ENCODE results near the gene ERAL1. TPM values are rescaled to one million over a fixed set of nuclear protein-coding genes. Genes with fewer than 3 reads are reported as not detected.

Gene ERAL1
- total and polyA plus RNA-seq, 2 of the 13 experiments (the other 11 are each of a cell fraction or from before 2014, with no cell fraction given): 46.9 to 72.2 TPM

DNA sequence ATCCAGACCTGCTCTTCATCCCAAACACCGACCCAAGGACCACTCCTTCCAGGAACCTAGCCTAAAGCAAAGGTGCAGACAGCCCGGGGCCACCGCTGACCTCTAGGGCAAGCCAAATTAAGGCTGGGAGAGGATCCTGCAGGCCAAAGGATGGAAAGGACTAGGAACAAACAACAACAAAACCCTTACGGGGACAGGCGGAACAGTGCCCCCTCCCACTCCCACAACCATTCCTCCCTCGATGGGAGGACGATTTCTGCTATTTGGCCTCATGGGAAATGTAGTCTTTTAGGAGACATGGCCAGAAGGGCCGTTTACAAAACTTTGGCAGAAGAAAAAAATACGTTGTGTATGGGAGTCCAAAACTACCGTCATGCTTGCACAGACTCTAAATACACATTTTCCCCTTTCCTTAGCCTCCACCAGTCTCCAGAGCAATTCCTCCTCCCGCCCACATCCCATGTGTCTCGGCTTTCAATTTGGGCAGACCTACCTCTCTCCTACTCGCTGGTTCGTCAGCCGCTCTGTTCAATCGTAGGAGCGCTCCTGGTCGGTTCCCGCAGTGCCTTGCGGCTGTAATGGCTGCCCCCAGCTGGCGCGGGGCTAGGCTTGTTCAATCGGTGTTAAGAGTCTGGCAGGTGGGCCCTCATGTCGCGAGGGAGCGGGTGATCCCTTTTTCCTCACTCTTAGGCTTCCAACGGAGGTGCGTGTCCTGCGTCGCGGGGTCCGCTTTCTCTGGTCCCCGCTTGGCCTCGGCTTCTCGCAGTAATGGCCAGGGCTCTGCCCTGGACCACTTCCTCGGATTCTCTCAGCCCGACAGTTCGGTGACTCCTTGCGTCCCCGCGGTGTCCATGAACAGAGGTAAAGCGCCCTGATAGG is at the start of gene ERAL1 (continued):
- TF ChIP-seq, protein P1, sequence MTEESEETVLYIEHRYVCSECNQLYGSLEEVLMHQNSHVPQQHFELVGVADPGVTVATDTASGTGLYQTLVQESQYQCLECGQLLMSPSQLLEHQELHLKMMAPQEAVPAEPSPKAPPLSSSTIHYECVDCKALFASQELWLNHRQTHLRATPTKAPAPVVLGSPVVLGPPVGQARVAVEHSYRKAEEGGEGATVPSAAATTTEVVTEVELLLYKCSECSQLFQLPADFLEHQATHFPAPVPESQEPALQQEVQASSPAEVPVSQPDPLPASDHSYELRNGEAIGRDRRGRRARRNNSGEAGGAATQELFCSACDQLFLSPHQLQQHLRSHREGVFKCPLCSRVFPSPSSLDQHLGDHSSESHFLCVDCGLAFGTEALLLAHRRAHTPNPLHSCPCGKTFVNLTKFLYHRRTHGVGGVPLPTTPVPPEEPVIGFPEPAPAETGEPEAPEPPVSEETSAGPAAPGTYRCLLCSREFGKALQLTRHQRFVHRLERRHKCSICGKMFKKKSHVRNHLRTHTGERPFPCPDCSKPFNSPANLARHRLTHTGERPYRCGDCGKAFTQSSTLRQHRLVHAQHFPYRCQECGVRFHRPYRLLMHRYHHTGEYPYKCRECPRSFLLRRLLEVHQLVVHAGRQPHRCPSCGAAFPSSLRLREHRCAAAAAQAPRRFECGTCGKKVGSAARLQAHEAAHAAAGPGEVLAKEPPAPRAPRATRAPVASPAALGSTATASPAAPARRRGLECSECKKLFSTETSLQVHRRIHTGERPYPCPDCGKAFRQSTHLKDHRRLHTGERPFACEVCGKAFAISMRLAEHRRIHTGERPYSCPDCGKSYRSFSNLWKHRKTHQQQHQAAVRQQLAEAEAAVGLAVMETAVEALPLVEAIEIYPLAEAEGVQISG (CRISPR knock-in tag; IDR thresholded peaks at IDR 0.05): peak; percentile 99
- TF ChIP-seq GTF2F1 (IDR thresholded peaks at IDR 0.05; ENCODE audit: low read length) (0 out of 2 replicates have a peak, but pooled peaks have one; percentile 31), FOXP1 (IDR thresholded peaks at IDR 0.05) (no peak), FOXP1 (CRISPR knock-in tag; IDR thresholded peaks at IDR 0.05) (no peak), ZFX (CRISPR knock-in tag; IDR thresholded peaks at IDR 0.05; ENCODE audit: low read depth) (peak; percentile 93), ZNF737 (CRISPR knock-in tag; IDR thresholded peaks at IDR 0.05; ENCODE audit: borderline replicate concordance) (no peak), SNAPC2 (CRISPR knock-in tag; IDR thresholded peaks at IDR 0.05) (no peak), TBX2 (CRISPR knock-in tag; IDR thresholded peaks at IDR 0.05; ENCODE audit: borderline replicate concordance) (no peak), ADNP (CRISPR knock-in tag; IDR thresholded peaks at IDR 0.05) (no peak), SRSF4 (IDR thresholded peaks at IDR 0.05; ENCODE audit: low read depth, low read length, poor library complexity, severe bottlenecking) (no peak), POLR2A (IDR thresholded peaks at IDR 0.05; ENCODE audit: insufficient read depth in 1 of 2, low read depth in 2 of 2, low read length in 2 of 2) (peak; percentile 83 to 89), ZNF207 (IDR thresholded peaks at IDR 0.05; ENCODE audit: borderline replicate concordance) (no peak), ZNF607 (CRISPR knock-in tag; IDR thresholded peaks at IDR 0.05; ENCODE audit: borderline replicate concordance) (no peak), ZNF768 (CRISPR knock-in tag; IDR thresholded peaks at IDR 0.05) (peak; percentile 81), PHF8 (CRISPR knock-in tag; IDR thresholded peaks at IDR 0.05) (peak; percentile 98), U2AF1 (optimal IDR thresholded peaks at IDR 0.05; ENCODE audit: low read depth, low read length) (peak; percentile 80), ZNF572 (CRISPR knock-in tag; IDR thresholded peaks at IDR 0.05) (peak; percentile 54; the same call in 1 of the 2 replicates), KLF11 (CRISPR knock-in tag; IDR thresholded peaks at IDR 0.05) (no peak), MAZ (IDR thresholded peaks at IDR 0.05; ENCODE audit: borderline replicate concordance, low read depth, low read length) (0 out of 2 replicates have a peak, but pooled peaks have one; percentile 24), MAZ (CRISPR knock-in tag; IDR thresholded peaks at IDR 0.05; ENCODE audit: low read depth) (peak; percentile 73), RBM22 (optimal IDR thresholded peaks at IDR 0.05; ENCODE audit: low read length) (peak; percentile 46), ZNF569 (CRISPR knock-in tag; IDR thresholded peaks at IDR 0.05; ENCODE audit: borderline replicate concordance) (no peak)
- TF ChIP-seq, protein P2, sequence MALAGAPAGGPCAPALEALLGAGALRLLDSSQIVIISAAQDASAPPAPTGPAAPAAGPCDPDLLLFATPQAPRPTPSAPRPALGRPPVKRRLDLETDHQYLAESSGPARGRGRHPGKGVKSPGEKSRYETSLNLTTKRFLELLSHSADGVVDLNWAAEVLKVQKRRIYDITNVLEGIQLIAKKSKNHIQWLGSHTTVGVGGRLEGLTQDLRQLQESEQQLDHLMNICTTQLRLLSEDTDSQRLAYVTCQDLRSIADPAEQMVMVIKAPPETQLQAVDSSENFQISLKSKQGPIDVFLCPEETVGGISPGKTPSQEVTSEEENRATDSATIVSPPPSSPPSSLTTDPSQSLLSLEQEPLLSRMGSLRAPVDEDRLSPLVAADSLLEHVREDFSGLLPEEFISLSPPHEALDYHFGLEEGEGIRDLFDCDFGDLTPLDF (CRISPR knock-in tag; IDR thresholded peaks at IDR 0.05): peak; percentile 46; the same call in 1 of the 2 replicates
- TF ChIP-seq, protein P3, sequence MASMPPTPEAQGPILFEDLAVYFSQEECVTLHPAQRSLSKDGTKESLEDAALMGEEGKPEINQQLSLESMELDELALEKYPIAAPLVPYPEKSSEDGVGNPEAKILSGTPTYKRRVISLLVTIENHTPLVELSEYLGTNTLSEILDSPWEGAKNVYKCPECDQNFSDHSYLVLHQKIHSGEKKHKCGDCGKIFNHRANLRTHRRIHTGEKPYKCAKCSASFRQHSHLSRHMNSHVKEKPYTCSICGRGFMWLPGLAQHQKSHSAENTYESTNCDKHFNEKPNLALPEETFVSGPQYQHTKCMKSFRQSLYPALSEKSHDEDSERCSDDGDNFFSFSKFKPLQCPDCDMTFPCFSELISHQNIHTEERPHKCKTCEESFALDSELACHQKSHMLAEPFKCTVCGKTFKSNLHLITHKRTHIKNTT (CRISPR knock-in tag; IDR thresholded peaks at IDR 0.05): no peak
- TF ChIP-seq, protein P4, sequence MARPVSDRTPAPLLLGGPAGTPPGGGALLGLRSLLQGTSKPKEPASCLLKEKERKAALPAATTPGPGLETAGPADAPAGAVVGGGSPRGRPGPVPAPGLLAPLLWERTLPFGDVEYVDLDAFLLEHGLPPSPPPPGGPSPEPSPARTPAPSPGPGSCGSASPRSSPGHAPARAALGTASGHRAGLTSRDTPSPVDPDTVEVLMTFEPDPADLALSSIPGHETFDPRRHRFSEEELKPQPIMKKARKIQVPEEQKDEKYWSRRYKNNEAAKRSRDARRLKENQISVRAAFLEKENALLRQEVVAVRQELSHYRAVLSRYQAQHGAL (CRISPR knock-in tag; IDR thresholded peaks at IDR 0.05; ENCODE audit: not compliant biosample characterization): no peak

Data from HepG2 (cell line).